ENCODE data around the gene JADE3. TPM values are rescaled to one million over a fixed set of nuclear protein-coding genes. Genes with fewer than 3 reads are reported as not detected.

JADE3 gene
- polyA plus RNA-seq, 1 donor from 2014 or later, result 6.8 TPM

- no peak overlapping the region for H3K4me2 ChIP-seq (ENCODE audit: low read length)
- no peaks in the 10 kb centered on the region for H3K9me2 ChIP-seq (ENCODE audit: insufficient read depth, low read length)
- TF ChIP-seq SMC3 (conservative IDR thresholded peaks at IDR 0.05; ENCODE audit: poor library complexity) (no peak), MXI1 (conservative IDR thresholded peaks at IDR 0.05; ENCODE audit: poor library complexity, severe bottlenecking) (no peak), REST (IDR thresholded peaks at IDR 0.05; ENCODE audit: borderline replicate concordance) (no peak), POLR2AphosphoS5 (IDR thresholded peaks at IDR 0.05) (no peak), CTCF (IDR thresholded peaks at IDR 0.05; ENCODE audit: poor library complexity, severe bottlenecking) (no peak), RAD21 (conservative IDR thresholded peaks at IDR 0.05) (no peak), EP300 (conservative IDR thresholded peaks at IDR 0.05; ENCODE audit: poor library complexity, severe bottlenecking) (no peak), EZH2 (IDR thresholded peaks at IDR 0.05; ENCODE audit: borderline replicate concordance, insufficient read depth, low read length, poor library complexity, severe bottlenecking) (no peak), TAF1 (IDR thresholded peaks at IDR 0.05; ENCODE audit: low read depth) (no peak)
- H3K36me3 ChIP-seq (ENCODE audit: insufficient read depth, low read length), result peaks cover 5% of the 10 kb centered on the region
- H3K9ac ChIP-seq (ENCODE audit: low read length), result no peak overlapping the region
- no peak overlapping the region for H2AFZ ChIP-seq (ENCODE audit: low read depth, low read length)
- H4K20me1 ChIP-seq (ENCODE audit: insufficient read depth), result no peaks in the 10 kb centered on the region
- no peaks in the 10 kb centered on the region for H3K79me2 ChIP-seq (replicated peaks; ENCODE audit: insufficient read depth, low read length)
- no peak overlapping the region for H3K27ac ChIP-seq (ENCODE audit: low read length)
- H3K9me3 ChIP-seq (ENCODE audit: low read length), result no peaks in the 10 kb centered on the region
- no peaks in the 10 kb centered on the region for H3F3A ChIP-seq (ENCODE audit: insufficient read depth, low read length, poor library complexity, severe bottlenecking)
- H3K4me3 ChIP-seq (ENCODE audit: low read length), result no peak overlapping the region
- no peaks in the 10 kb centered on the region for H3K27me3 ChIP-seq (ENCODE audit: insufficient read depth, low read depth, low read length)
These were observed 81.9 kb downstream of the JADE3 start for GRCh38 chrX:46994096-46994495.

GRCh38 chrX:47012131-47012530 is 99.9 kb downstream of the JADE3 start:
- H4K20me1 ChIP-seq (ENCODE audit: insufficient read depth), result no peaks in the 10 kb centered on the region
- no peaks in the 10 kb centered on the region for H3K9me2 ChIP-seq (ENCODE audit: insufficient read depth, low read length)
- no peak overlapping the region for H3K9ac ChIP-seq (ENCODE audit: low read length)
- H2AFZ ChIP-seq (ENCODE audit: low read depth, low read length), result no peak overlapping the region
- no peaks in the 10 kb centered on the region for H3F3A ChIP-seq (ENCODE audit: insufficient read depth, low read length, poor library complexity, severe bottlenecking)
- H3K79me2 ChIP-seq (replicated peaks; ENCODE audit: insufficient read depth, low read length), result no peaks in the 10 kb centered on the region
- no peak for TF ChIP-seq CTCF (IDR thresholded peaks at IDR 0.05; ENCODE audit: poor library complexity, severe bottlenecking)
- TF ChIP-seq REST (IDR thresholded peaks at IDR 0.05; ENCODE audit: borderline replicate concordance), result no peak
- no peak for TF ChIP-seq EP300 (conservative IDR thresholded peaks at IDR 0.05; ENCODE audit: poor library complexity, severe bottlenecking)
- no peak for TF ChIP-seq TAF1 (IDR thresholded peaks at IDR 0.05; ENCODE audit: low read depth)
- TF ChIP-seq SMC3 (conservative IDR thresholded peaks at IDR 0.05; ENCODE audit: poor library complexity), result no peak
- no peak for TF ChIP-seq RAD21 (conservative IDR thresholded peaks at IDR 0.05)
- H3K36me3 ChIP-seq (ENCODE audit: insufficient read depth, low read length), result no peaks in the 10 kb centered on the region
- H3K9me3 ChIP-seq (ENCODE audit: low read length), result no peaks in the 10 kb centered on the region
- H3K27me3 ChIP-seq (ENCODE audit: insufficient read depth, low read depth, low read length), result no peaks in the 10 kb centered on the region
- H3K4me2 ChIP-seq (ENCODE audit: low read length), result no peak overlapping the region
- H3K27ac ChIP-seq (ENCODE audit: low read length), result no peak overlapping the region
- H3K4me3 ChIP-seq (ENCODE audit: low read length), result no peak overlapping the region
